ENCODE data around the gene ADGRL3.

ADGRL3 gene

GRCh38 chr4:61200187-61200915 is at the start of gene ADGRL3:
ADGRL3 (plus strand) TSS chr4:61200326.
- peak; percentile 56 for DNase-seq

- DNase-seq = no peak
These were observed 47.7 kb upstream of the ADGRL3 start for GRCh38 chr4:61152433-61152832.

GRCh38 chr4:61160478-61160877 is 39.6 kb upstream of the ADGRL3 start:
- no peak for DNase-seq

GRCh38 chr4:61162116-61162515 is 38.0 kb upstream of the ADGRL3 start:
- no peak for DNase-seq

- DNase-seq = no peak
These were observed 26.3 kb upstream of the ADGRL3 start for GRCh38 chr4:61173799-61174198.

GRCh38 chr4:61175495-61175894 is 24.6 kb upstream of the ADGRL3 start:
- DNase-seq = no peak

- no peak for DNase-seq
These were observed 22.8 kb upstream of the ADGRL3 start for GRCh38 chr4:61177367-61177766.

GRCh38 chr4:61180405-61180804 is 19.7 kb upstream of the ADGRL3 start:
- DNase-seq = no peak

- no peak for DNase-seq
These were observed 17.2 kb upstream of the ADGRL3 start for GRCh38 chr4:61182915-61183314.

- no peak for DNase-seq
These were observed 14.8 kb upstream of the ADGRL3 start for GRCh38 chr4:61185288-61185687.

- DNase-seq = no peak
These were observed 7.7 kb upstream of the ADGRL3 start for GRCh38 chr4:61192392-61192791.

GRCh38 chr4:61193863-61194262 is 6.3 kb upstream of the ADGRL3 start:
- no peak for DNase-seq

- DNase-seq = no peak
These were observed 5.6 kb upstream of the ADGRL3 start for GRCh38 chr4:61194571-61194970.

GRCh38 chr4:61195101-61195500 is 5.0 kb upstream of the ADGRL3 start:
- DNase-seq = no peak

- no peak for DNase-seq
These were observed 1.4 kb upstream of the ADGRL3 start for GRCh38 chr4:61198686-61199085.

- DNase-seq = no peak
These were observed 296 bp upstream of the ADGRL3 start for GRCh38 chr4:61199873-61200186.

- no peak for DNase-seq
These were observed 895 bp downstream of the ADGRL3 start for GRCh38 chr4:61200916-61201526.

GRCh38 chr4:61201561-61201960 is 1.4 kb downstream of the ADGRL3 start:
- no peak for DNase-seq

GRCh38 chr4:61201961-61202637 is 2.0 kb downstream of the ADGRL3 start:
- DNase-seq = no peak

- DNase-seq = no peak
These were observed 2.7 kb downstream of the ADGRL3 start for GRCh38 chr4:61202638-61203435.

- peak; percentile 39 for DNase-seq
These were observed 3.3 kb downstream of the ADGRL3 start for GRCh38 chr4:61203436-61203790.

GRCh38 chr4:61204353-61205060 is 4.4 kb downstream of the ADGRL3 start:
- DNase-seq = peak; percentile 18

GRCh38 chr4:61205066-61205465 is 4.9 kb downstream of the ADGRL3 start:
- DNase-seq = no peak

All from NCI-H446 treated with DMSO at 0.1 percent for 48 hours (cell line).